22Rv1 (cell line): ENCODE results near the gene TRAF3.

Experiments
- CTCF ChIP-seq: fragments of 450-650 bp; IDR thresholded peaks from 2 replicates; pipeline ENCODE4 v1.5.1; 2017; ENCODE audit warnings: mild to moderate bottlenecking
- ZFX ChIP-seq: fragments of 450-650 bp; IDR thresholded peaks from 2 replicates; pipeline ENCODE4 v1.6.1; 2017; ENCODE audit warnings: antibody characterized with exemption, borderline replicate concordance

- TF ChIP-seq CTCF, result no peak
- no peak for TF ChIP-seq ZFX
These were observed 181.2 kb downstream of the TRAF3 start for GRCh38 chr14:102958461-102958860.
